Femur (tissue), 1 donor: ENCODE results near the gene SFRP5.
A peak's percentile ranks its signal among the peaks of the same experiment; 100 is the strongest.

ENCODE experiments used
- DNase-seq: peaks from one replicate; pipeline ENCODE4 v3.0.0-alpha.2; 2017

SFRP5 gene

DNA sequence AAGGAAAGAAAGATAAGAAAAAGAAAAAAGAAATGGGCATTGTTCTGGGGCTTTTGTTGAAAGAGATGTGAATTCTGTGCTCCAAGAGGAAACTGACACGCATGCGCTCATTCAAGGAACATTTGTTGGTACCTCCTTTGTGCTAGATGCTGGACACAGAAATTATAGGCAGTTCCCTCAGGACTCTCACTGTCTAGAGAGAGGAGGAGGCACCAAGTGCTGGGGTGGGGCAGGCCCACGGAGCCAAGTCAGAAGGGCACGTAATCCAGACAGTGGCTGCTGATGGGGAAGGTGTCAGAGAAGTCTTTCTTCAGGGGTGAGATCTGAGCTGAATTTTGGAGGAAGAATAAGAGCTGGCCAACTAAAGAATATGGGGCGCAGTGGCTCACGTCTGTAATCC lies 37.8 kb downstream of the SFRP5 start:
- no peak for DNase-seq

DNA sequence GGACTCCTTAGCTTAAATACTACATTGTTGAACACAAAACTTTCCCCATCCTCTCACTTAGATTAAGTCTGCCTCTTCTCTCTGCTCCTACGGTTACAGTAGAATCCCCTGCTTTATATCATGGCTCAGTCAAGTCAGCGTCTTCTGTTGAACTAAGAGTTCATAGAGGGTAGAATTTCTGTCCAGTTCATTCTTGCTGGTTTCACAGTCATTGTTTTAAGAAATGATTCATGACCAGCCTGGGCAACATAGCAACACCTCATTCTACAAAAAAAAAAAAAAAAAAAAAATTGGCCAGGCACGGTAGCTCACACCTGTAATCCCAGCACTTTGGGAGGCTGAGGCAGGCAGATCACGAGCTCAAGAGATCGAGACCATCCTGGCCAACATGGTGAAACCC lies 38.5 kb downstream of the SFRP5 start:
- DNase-seq: no peak

DNA sequence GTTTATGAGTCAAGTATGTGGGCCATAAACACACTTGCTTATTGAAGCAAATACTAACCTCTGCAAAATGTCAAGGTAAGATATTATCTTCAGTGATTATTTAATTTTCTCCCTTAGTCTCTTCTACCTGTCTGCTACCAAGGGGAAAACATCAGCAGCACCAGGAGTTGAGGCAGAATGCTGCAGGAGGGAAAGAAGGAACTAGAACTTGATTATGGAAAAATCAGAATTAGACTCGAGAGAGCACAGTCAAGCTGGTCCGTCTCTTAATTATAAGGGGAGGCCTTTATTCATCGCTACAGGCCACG lies 39.8 kb downstream of the SFRP5 start:
- DNase-seq: no peak

DNA sequence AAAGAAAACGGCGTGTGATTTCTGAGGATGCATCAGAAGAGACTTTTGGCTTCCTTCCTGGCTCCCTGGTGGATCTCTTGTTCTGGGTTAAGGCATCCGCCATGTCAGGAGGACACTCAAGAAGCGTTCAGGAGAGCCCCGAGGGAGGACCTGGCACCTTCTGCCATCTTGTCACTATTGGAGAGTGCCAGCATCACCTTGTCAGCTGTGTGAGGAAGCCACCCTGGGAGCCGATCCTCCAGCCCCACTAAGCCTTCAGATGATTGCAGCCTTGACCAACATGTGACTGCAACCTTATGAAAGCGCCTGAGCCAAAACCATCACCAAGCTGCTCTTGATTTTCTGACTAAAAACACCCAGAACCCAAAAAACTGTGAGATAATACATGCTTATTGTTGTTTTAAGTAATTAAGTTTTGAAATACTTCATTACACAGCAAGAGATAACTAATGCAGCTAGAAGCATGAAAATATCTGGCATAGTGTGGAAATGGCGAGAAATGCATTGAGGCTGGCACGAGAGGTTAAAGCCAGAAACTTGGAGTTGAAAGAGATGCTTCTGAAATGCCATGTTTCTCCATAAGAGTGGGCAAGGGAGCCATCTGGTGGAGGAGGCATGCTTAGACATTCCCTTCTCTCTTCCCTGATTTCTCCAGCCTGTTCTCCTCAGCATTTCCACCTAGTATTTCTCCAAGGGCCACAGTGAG lies 40.3 kb downstream of the SFRP5 start:
- peak; percentile 82 for DNase-seq

DNA sequence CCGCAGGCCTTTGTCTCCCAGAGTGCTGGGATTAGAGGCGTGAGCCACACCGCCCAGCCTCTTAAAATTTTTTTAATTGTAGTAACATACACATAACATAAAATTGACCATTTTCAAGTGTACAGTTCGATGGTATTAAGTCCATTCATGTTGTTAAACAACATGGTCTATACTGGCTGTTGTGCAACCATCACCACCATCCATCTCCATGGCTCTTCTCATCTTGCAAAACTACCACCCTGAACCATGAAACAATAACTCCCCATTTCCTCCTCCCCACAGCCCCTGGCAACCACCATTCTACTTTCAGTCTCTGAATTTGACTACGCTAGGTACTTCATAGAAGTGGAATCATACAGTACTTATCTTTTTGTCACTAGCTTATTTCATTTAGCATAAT lies 42.8 kb downstream of the SFRP5 start:
- no peak for DNase-seq

DNA sequence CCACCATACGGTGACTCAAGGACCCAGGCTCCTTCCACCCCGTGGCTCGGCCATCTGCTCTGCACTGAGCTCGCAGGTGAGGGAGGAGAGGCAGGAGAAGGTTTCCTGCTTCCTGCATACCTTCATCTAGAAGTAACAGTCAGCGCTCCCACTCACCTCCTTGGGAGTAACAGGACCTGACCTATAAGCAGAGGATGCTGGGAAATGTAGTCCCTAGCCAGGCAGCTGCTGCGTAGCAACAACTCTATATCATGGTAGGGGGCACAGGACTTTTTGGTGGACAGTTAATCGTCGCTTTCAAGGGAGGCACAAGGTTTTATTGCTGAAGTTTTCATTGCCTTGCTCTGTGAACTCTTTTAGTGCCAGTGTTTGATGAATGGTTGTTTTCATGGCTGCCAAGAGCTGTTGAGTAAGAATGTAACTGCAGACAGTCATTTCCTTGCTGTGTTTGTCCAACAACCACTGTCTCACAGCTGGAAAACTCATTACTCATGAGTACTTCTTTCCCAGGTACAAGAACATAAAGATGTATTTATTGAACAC lies 45.1 kb downstream of the SFRP5 start:
- peak; percentile 70 for DNase-seq

DNA sequence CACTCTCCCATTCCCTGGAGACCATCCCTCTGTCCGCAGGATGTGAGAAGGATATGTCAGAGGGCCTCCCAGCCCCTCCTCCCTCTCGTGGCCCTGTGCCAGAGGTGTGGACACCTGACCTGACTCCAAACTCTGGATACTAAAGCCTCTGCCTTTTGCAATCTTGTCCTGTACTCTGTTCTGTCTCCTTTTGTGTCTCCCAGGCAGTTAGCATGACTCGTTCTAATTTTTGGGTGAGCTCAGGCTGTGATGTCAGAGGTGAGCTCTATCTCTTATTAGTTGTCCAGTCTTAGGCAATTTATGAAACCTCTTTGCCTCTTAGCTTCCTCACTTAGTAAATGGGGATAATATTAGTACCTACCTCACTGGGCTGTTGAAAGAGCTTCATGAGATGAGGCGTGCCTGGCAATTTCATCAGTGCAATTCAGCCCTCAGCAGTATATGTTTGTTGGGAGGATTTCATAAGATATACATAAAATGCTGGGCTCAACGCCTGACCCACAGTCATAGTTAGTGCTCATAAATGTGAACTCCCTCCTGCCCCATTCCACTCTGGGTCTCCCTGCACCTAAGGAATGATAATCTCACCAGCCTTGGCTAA lies 47.4 kb downstream of the SFRP5 start:
- no peak for DNase-seq

DNA sequence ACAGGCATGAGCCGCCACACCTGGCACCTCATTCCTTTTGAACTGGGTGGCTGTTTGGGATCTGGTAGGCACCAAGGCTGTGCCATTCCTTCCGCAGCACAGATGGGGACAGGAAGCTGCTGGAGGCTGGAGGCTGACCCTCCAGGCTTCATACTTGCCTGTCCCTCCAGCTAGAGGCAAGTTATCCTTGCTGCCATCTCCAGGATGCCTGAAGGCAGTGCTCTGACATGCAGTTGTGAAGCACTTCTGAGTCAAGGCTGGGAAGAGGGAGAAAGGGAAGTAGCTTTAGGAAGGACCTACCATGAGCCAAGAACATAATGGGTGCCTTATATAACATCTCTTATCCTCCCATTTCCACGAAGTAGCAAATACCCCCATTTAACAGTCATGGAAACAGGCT lies 48.8 kb downstream of the SFRP5 start:
- no peak for DNase-seq

DNA sequence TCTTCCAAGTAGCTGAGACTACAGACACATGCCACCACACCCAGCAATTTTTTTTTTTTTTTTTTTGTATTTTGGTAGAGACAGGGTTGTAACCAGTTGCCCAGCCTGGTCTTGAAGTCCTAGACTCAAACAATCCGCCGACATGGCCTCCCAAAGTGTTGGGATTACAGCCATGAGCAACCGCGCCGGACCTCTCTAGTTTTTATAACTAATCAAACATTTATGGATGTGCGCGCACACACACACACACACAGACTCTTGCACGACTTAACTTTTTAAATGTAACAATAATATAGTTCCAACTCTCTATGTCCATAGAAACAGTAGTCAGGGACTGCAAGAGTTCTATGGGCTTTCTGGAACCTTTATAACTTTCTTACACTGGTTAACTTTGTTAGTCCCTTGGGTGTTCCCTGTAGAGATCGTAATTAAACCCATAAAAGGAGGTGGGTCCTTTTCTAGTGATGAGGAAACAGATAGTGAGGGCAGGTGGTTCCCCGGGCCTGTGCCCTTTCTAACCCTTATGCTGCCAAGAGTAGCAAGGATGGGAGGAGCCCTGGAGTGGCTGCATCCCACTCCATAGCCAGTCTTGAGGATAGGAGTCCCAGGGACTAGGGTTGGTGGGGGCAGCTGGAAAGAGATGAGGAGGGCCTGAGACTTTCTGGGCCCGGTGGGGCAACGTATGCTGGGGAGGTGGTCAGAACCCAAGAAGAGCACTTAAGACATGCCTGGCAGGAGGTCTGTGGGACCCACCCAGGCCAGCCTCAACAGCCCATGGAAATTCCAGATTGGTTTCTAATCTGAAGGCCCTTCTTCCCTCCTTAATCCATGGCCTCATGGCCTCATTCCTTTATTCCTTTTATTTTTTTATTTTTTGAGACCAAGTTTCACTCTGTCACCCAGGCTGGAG lies 49.7 kb downstream of the SFRP5 start:
- DNase-seq: no peak

DNA sequence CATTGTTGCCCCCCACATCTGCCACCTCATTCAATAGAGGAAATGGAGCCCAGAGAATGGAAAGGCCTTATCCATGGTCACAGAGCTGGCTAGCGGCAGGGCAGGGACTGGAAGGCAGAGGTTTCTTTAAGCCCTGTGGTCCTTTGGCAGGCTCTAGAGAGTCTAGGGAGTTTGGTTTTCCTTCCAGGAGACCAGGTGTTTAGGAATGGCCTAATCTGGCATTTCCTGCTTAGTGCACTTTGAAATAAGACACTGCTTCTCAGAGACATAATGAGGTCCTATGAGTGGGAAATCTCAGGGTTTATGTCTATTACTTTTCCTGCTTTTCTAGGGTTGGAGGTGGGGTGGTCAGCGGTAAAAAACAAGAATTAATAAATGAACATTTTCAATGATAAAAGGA lies 52.2 kb downstream of the SFRP5 start:
- no peak for DNase-seq

DNA sequence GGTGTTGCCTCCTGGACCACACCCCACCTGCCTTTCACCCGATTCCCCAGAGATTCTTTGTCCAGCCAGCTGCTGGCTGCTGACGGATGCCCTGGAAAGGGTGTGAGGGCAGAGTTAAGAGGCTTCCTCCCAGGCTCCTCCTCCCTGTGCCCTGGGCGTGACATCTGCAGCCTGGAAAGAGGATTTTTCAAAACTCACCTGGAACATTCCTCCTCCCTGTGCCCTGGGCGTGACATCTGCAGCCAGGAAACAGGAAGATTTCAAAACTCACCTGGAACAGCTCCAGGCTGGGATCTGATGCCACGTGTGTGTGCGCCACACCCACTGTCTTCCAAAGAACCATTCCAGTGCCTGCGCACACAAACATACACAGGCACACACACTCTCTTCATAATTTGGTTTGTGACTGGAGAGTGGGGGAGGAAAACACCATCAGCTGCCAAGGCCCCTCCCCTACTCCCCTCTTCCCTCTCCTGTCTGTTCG lies 53.1 kb downstream of the SFRP5 start:
- DNase-seq: no peak

DNA sequence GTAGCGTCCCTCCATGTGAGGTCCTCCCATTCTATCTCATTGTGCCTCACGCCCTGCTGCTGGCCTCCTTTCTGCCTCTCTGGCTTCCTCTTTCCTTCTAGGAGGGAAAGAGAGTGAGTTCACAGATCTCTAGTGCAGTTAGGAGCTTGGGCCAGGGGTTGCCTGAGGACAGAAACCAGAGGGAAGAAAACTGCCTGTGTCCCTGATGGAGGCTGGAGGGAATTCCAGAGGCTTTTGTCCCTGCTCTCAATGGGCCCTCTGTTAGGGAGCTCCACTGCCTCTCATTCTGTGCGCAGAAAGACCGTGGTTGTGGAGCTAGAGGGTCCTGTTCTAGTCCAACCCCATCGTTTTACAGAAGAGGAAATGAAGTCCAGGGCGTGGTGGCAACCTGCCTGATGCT lies 53.6 kb downstream of the SFRP5 start:
- no peak for DNase-seq

DNA sequence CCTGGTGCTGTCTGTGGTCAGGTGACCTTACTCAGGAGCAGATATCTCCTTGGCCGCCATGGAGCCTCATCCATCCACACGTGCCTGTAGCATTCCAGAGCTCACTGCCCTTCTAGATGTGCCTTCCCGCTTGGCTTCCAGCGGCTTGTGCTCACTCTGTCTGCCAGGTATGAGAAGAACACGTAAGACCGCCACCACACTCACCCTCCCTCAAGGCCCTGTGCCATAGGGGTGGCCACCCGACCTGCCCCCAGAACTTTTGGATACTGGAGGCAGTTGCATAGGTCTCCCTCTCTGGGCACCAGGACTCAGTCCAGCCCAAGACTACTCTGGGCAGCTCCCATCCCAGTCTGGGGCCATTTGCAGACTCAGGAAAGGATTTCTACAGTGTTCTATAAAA lies 54.2 kb downstream of the SFRP5 start:
- DNase-seq: no peak
